Mesenchymal stem cell (in vitro differentiated cells and primary cell): ENCODE measurements around the gene PTN.
"Not testable (repeated sequence)": the region's sequence is repeated elsewhere in the genome, so short reads cannot be mapped to it uniquely, and the experiment has no call there.

Source experiments
- DNase-seq: peaks from one replicate; pipeline ENCODE4 v3.0.0-alpha.2; 2013
- H2AFZ ChIP-seq: one replicate; pipeline ENCODE4 v1.6.1; 2013; ENCODE audit warnings: low read depth, mild to moderate bottlenecking, control low read depth, inconsistent platforms, low read length, moderate library complexity
- H2AK5ac ChIP-seq: 2 replicates; pipeline ENCODE4 v1.6.1; 2013; ENCODE audit warnings: low read length, moderate library complexity, mild to moderate bottlenecking, inconsistent platforms; ENCODE audit not compliant: severe bottlenecking
- H2BK120ac ChIP-seq: one replicate; pipeline ENCODE4 v1.6.1; 2013; ENCODE audit warnings: low read depth, mild to moderate bottlenecking, inconsistent platforms, low read length, moderate library complexity
- H2BK12ac ChIP-seq, 2 experiments: one replicate each; pipeline ENCODE4 v1.6.1; 2013; ENCODE audit warnings: inconsistent platforms in 2 of 2, low read length in 2 of 2, mild to moderate bottlenecking in 2 of 2, moderate library complexity in 2 of 2, control low read depth in 1 of 2
- H2BK15ac ChIP-seq: one replicate; pipeline ENCODE4 v1.6.1; 2013; ENCODE audit warnings: mild to moderate bottlenecking, low read depth, inconsistent platforms; ENCODE audit not compliant: poor library complexity, severe bottlenecking
- H2BK5ac ChIP-seq: 2 replicates; pipeline ENCODE4 v1.6.1; 2013; ENCODE audit warnings: low read depth, mild to moderate bottlenecking, low read length, control low read depth, inconsistent platforms; ENCODE audit not compliant: poor library complexity, severe bottlenecking
- H3K14ac ChIP-seq, 2 experiments: one replicate each; pipeline ENCODE4 v1.6.1; 2013; ENCODE audit warnings: inconsistent platforms in 2 of 2, low read length in 2 of 2, control low read depth in 1 of 2, mild to moderate bottlenecking in 1 of 2, moderate library complexity in 1 of 2
- H3K18ac ChIP-seq, 2 experiments: one replicate each; pipeline ENCODE4 v1.6.1; 2013; ENCODE audit warnings: inconsistent platforms in 2 of 2, low read length in 2 of 2, control low read depth in 1 of 2, low read depth in 1 of 2, mild to moderate bottlenecking in 1 of 2
- H3K23ac ChIP-seq, 2 experiments: one replicate each; pipeline ENCODE4 v1.6.1; 2013; ENCODE audit warnings: inconsistent platforms in 2 of 2, low read length in 2 of 2, mild to moderate bottlenecking in 2 of 2, moderate library complexity in 2 of 2, control low read depth in 1 of 2
- H3K27ac ChIP-seq: 2 replicates; pipeline ENCODE4 v1.5.1; 2013; ENCODE audit warnings: mild to moderate bottlenecking, moderate library complexity, low read length, control low read depth, inconsistent platforms; ENCODE audit not compliant: poor library complexity, severe bottlenecking
- H3K27me3 ChIP-seq, 2 experiments: 2 replicates each; pipeline versions ENCODE4 v1.6.1 to v1.7.0; 2013; ENCODE audit warnings: low read length in 2 of 2, mild to moderate bottlenecking in 2 of 2, moderate library complexity in 2 of 2, control low read depth in 1 of 2, inconsistent platforms in 1 of 2; ENCODE audit not compliant: control insufficient read depth in 1 of 2, insufficient read depth in 1 of 2
- H3K36me3 ChIP-seq, 2 experiments: 2 replicates each; pipeline versions ENCODE4 v1.6.1 to v1.7.0; 2013; ENCODE audit warnings: low read length in 2 of 2, control low read depth in 1 of 2, inconsistent platforms in 1 of 2, low read depth in 1 of 2, mild to moderate bottlenecking in 1 of 2; ENCODE audit not compliant: insufficient read depth in 2 of 2, control insufficient read depth in 1 of 2
- H3K4ac ChIP-seq, 2 experiments: one replicate each; pipeline ENCODE4 v1.6.1; 2013; ENCODE audit warnings: inconsistent platforms in 2 of 2, low read length in 2 of 2, mild to moderate bottlenecking in 2 of 2, moderate library complexity in 2 of 2, control low read depth in 1 of 2, low read depth in 1 of 2
- H3K4me1 ChIP-seq: 2 replicates; pipeline ENCODE4 v1.6.1; 2013; ENCODE audit warnings: low read depth, low read length, control low read depth; ENCODE audit not compliant: control insufficient read depth, insufficient read depth
- H3K4me2 ChIP-seq: 2 replicates; pipeline ENCODE4 v1.6.1; 2013; ENCODE audit warnings: low read length, mild to moderate bottlenecking, inconsistent platforms; ENCODE audit not compliant: poor library complexity, severe bottlenecking
- H3K4me3 ChIP-seq, 2 experiments: 2 replicates each; pipeline versions ENCODE4 v1.5.1 to v1.7.0; 2013; ENCODE audit warnings: low read length in 2 of 2, mild to moderate bottlenecking in 2 of 2, control low read depth in 1 of 2, low read depth in 1 of 2; ENCODE audit not compliant: insufficient read depth in 1 of 2
- H3K79me1 ChIP-seq: replicated peaks from 2 replicates; pipeline ENCODE4 v1.6.1; 2013; ENCODE audit warnings: mild to moderate bottlenecking, control low read depth, low read length, inconsistent platforms; ENCODE audit not compliant: poor library complexity, severe bottlenecking
- H3K9ac ChIP-seq: 2 replicates; pipeline ENCODE4 v1.7.0; 2013; ENCODE audit warnings: mild to moderate bottlenecking, low read length, moderate library complexity
- H3K9me3 ChIP-seq: 2 replicates; pipeline ENCODE4 v1.7.0; 2013; ENCODE audit warnings: mild to moderate bottlenecking, low read length; ENCODE audit not compliant: control insufficient read depth
- H4K8ac ChIP-seq: one replicate; pipeline ENCODE4 v1.6.1; 2013; ENCODE audit warnings: inconsistent platforms, mild to moderate bottlenecking, low read length, moderate library complexity
- H4K91ac ChIP-seq: one replicate; pipeline ENCODE4 v1.6.1; 2013; ENCODE audit warnings: mild to moderate bottlenecking, low read length, inconsistent platforms
- WGBS: methylation state at CpG from one replicate; pipeline ENCODE4 v1.1.7; 2013; ENCODE audit warnings: mixed read lengths; 5-methylcytosine and 5-hydroxymethylcytosine counted together

Gene PTN

GRCh38 chr7:137269240-137269639 is 74.3 kb downstream of the PTN start:
- no peak overlapping the region for H3K4me3 ChIP-seq
- no peak overlapping the region for H2BK15ac ChIP-seq
- no peak overlapping the region for H2BK120ac ChIP-seq
- H2AFZ ChIP-seq, result no peak overlapping the region
- H3K9me3 ChIP-seq, result no peaks in the 10 kb centered on the region
- no peak overlapping the region for H3K4me2 ChIP-seq
- no peak overlapping the region for H3K18ac ChIP-seq
- H3K4me1 ChIP-seq, result no peaks in the 10 kb centered on the region
- no peak overlapping the region for H2BK12ac ChIP-seq
- no peak overlapping the region for H3K14ac ChIP-seq
- 95% methylated on average over 2 of the region's 2 CpGs for WGBS
- no peak overlapping the region for H2BK5ac ChIP-seq
- H3K36me3 ChIP-seq, result no peaks in the 10 kb centered on the region
- no peak overlapping the region for H3K23ac ChIP-seq
- no peak overlapping the region for H3K27ac ChIP-seq
- H4K91ac ChIP-seq, result no peak overlapping the region
- H3K4ac ChIP-seq, result no peak overlapping the region
- no peak overlapping the region for H2AK5ac ChIP-seq
- no peak for DNase-seq
- H4K8ac ChIP-seq, result no peak overlapping the region
- H3K27me3 ChIP-seq, result no peaks in the 10 kb centered on the region
- no peaks in the 10 kb centered on the region for H3K79me1 ChIP-seq
- H3K9ac ChIP-seq, result no peak overlapping the region

GRCh38 chr7:137268001-137268865 is 75.3 kb downstream of the PTN start:
- not testable (repeated sequence) for H3K4ac ChIP-seq, H4K91ac ChIP-seq, H3K9ac ChIP-seq, H3K36me3 ChIP-seq, DNase-seq, H3K4me3 ChIP-seq, H3K4me1 ChIP-seq, H2AFZ ChIP-seq, H3K79me1 ChIP-seq, H3K4me2 ChIP-seq, H3K14ac ChIP-seq, H3K27ac ChIP-seq, H2BK12ac ChIP-seq, H4K8ac ChIP-seq, H2BK5ac ChIP-seq, H3K9me3 ChIP-seq, H2AK5ac ChIP-seq, H3K27me3 ChIP-seq, H3K23ac ChIP-seq, H2BK120ac ChIP-seq, H3K18ac ChIP-seq, H2BK15ac ChIP-seq
- WGBS, result 94% methylated on average over 34 of the region's 34 CpGs

- Histone ChIP-seq H4K91ac (no peak overlapping the region), H3K14ac (no peak overlapping the region), H3K4me2 (no peak overlapping the region), H2AFZ (no peak overlapping the region), H3K4me3 (no peak overlapping the region), H3K9me3 (no peaks in the 10 kb centered on the region), H3K27ac (no peak overlapping the region), H3K79me1 (no peaks in the 10 kb centered on the region), H3K9ac (no peak overlapping the region), H4K8ac (no peak overlapping the region), H3K18ac (no peak overlapping the region), H3K4ac (no peak overlapping the region), H2BK15ac (no peak overlapping the region), H2BK12ac (no peak overlapping the region), H2AK5ac (no peak overlapping the region), H3K36me3 (no peaks in the 10 kb centered on the region), H2BK5ac (no peak overlapping the region), H3K4me1 (no peaks in the 10 kb centered on the region), H2BK120ac (no peak overlapping the region), H3K27me3 (no peaks in the 10 kb centered on the region), H3K23ac (no peak overlapping the region)
- WGBS, result no CpG with 5 or more reads among the region's 4 CpGs
- no peak for DNase-seq
These were observed 76.8 kb downstream of the PTN start for GRCh38 chr7:137266764-137267163.

DNA sequence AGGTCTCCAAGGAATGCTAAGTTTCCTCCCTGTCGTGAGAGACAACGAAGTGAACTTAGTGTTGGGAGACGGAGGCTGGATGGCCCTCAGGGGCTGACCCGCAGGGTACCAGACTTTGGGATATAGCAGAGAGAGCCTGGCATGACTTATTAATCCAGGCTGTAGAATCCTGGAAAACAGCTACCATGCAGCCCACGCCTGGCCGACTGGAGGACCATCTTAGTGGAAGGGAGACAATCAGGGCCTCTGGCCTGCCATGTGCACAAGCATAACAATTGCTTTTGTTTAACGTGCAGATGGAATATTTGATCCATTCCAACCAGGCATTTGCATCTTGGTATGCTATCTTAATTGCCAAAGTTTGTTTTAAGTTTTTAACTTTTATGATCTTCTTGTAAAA is 78.1 kb downstream of the PTN start:
- not testable (repeated sequence) for H4K8ac ChIP-seq, H3K36me3 ChIP-seq, H3K4me2 ChIP-seq

More for the DNA sequence above, 78.1 kb downstream of the PTN start:
- H3K23ac ChIP-seq, H2AK5ac ChIP-seq, DNase-seq, H2BK12ac ChIP-seq, H3K79me1 ChIP-seq, H3K14ac ChIP-seq, H3K9me3 ChIP-seq, H3K18ac ChIP-seq, H3K4me3 ChIP-seq, H2BK120ac ChIP-seq, H2BK15ac ChIP-seq, H3K9ac ChIP-seq, H3K27me3 ChIP-seq, H3K4me1 ChIP-seq, H3K27ac ChIP-seq, H2BK5ac ChIP-seq, H4K91ac ChIP-seq, H2AFZ ChIP-seq: not testable (repeated sequence)
- peak overlapping the region in 1 of 2 experiments; percentile 26 for H3K4ac ChIP-seq
- 98% methylated on average over 7 of the region's 7 CpGs for WGBS
